ENCODE results near the gene MEI1. TPM values are rescaled to one million over a fixed set of nuclear protein-coding genes. Genes with fewer than 3 reads are reported as not detected.

MEI1 gene
- total RNA-seq, 1 experiment from 2014 or later: 0.61 TPM

DNA sequence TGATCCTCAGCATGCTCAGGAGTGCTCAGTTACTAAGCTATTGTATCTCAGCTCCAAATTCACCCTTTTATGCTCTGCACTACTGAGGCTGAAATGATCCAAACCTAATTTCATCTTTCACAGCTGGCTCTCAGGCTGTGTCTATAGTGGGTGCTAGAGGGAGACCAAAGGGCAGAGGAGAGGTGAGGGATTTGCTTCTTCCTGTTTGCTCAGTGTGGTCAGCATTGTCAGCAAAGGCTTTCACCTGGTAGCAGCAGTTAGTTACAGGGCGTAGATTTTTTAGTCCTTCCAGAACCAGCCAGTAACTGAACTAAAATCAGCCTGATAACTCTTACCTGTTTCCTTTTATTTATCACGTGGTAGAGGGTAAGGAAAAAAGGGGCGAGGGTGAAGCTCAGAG, 45.0 kb upstream of the MEI1 start:
- intact Hi-C loops (cut with micrococcal nuclease; ENCODE audit: unreplicated experiment): no loop called here
- no TSS peak for BruUV-seq (replicated peaks)
- Histone ChIP-seq H3K79me2 (ENCODE audit: low read depth) (no peaks in the 10 kb centered on the region), H3K4me3 (no peak overlapping the region), H3K36me3 (ENCODE audit: low read depth) (peaks cover 81% of the 10 kb centered on the region), H3F3A (ENCODE audit: insufficient read depth, low read depth) (peaks cover 64% of the 10 kb centered on the region), H3K4me1 (replicated peaks; ENCODE audit: insufficient read depth) (no peaks in the 10 kb centered on the region), H4K20me1 (ENCODE audit: insufficient read depth) (peaks cover 19% of the 10 kb centered on the region), H2AFZ (no peak overlapping the region), H3K4me2 (no peak overlapping the region), H3K27me3 (ENCODE audit: insufficient read depth, low read depth) (no peaks in the 10 kb centered on the region), H3K9me3 (ENCODE audit: insufficient read depth, low read depth) (no peaks in the 10 kb centered on the region), H3K9me2 (ENCODE audit: insufficient read depth) (no peaks in the 10 kb centered on the region), H3K27ac (no peak overlapping the region)
- no peak for TF ChIP-seq EZH2 (IDR thresholded peaks at IDR 0.05; ENCODE audit: low read depth)
- TF ChIP-seq, protein P1, sequence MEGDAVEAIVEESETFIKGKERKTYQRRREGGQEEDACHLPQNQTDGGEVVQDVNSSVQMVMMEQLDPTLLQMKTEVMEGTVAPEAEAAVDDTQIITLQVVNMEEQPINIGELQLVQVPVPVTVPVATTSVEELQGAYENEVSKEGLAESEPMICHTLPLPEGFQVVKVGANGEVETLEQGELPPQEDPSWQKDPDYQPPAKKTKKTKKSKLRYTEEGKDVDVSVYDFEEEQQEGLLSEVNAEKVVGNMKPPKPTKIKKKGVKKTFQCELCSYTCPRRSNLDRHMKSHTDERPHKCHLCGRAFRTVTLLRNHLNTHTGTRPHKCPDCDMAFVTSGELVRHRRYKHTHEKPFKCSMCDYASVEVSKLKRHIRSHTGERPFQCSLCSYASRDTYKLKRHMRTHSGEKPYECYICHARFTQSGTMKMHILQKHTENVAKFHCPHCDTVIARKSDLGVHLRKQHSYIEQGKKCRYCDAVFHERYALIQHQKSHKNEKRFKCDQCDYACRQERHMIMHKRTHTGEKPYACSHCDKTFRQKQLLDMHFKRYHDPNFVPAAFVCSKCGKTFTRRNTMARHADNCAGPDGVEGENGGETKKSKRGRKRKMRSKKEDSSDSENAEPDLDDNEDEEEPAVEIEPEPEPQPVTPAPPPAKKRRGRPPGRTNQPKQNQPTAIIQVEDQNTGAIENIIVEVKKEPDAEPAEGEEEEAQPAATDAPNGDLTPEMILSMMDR (conservative IDR thresholded peaks at IDR 0.05): no peak
- no peak for DNase-seq
- CTCF ChIA-PET: interaction anchor here (0.5 kb wide), 1 partner anchor 430 kb away, joined by 4 read pairs; no protein-coding TSS in a partner anchor
- POLR2A ChIA-PET (ENCODE audit: unreplicated experiment): no interaction called here

DNA sequence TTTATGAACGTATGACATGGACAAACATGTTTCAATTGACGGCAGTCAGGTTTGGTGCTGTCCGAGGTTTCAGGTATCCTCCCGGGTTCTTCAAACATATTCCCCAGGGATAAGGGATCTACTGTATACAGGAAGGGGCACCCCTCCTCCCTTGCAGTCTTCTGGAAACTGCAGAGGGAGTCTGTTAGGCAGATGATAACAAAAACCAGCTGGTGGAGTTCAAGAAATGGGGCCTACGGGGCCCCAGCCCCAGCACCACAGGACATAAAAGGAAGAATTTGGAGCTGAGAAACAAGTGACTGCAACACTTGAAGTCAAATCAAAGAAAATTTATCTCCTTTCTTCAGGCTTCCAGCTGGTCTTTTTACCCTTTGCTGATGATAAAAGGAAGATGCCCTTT, 42.7 kb upstream of the MEI1 start:
- Histone ChIP-seq H3K79me2 (ENCODE audit: low read depth) (no peaks in the 10 kb centered on the region), H3K4me1 (replicated peaks; ENCODE audit: insufficient read depth) (no peaks in the 10 kb centered on the region), H3K27me3 (ENCODE audit: insufficient read depth, low read depth) (no peaks in the 10 kb centered on the region), H3K9me2 (ENCODE audit: insufficient read depth) (no peaks in the 10 kb centered on the region), H3K36me3 (ENCODE audit: low read depth) (peaks cover 89% of the 10 kb centered on the region), H3K27ac (no peak overlapping the region), H3K4me2 (no peak overlapping the region), H3F3A (ENCODE audit: insufficient read depth, low read depth) (peaks cover 70% of the 10 kb centered on the region), H3K4me3 (no peak overlapping the region), H2AFZ (no peak overlapping the region), H3K9me3 (ENCODE audit: insufficient read depth, low read depth) (no peaks in the 10 kb centered on the region), H4K20me1 (ENCODE audit: insufficient read depth) (peaks cover 10% of the 10 kb centered on the region)
- no peak for DNase-seq
- ChIA-PET POLR2A (ENCODE audit: unreplicated experiment) (no interaction called here), CTCF (interaction anchor here (0.7 kb wide), 1 partner anchor 113 kb away, joined by 4 read pairs; the partner anchor contains the start of gene POLR3H)
- TF ChIP-seq, protein P1 (conservative IDR thresholded peaks at IDR 0.05): no peak
- no peak for TF ChIP-seq EZH2 (IDR thresholded peaks at IDR 0.05; ENCODE audit: low read depth)
- no TSS peak for BruUV-seq (replicated peaks)
- intact Hi-C loops (cut with micrococcal nuclease; ENCODE audit: unreplicated experiment): no loop called here

DNA sequence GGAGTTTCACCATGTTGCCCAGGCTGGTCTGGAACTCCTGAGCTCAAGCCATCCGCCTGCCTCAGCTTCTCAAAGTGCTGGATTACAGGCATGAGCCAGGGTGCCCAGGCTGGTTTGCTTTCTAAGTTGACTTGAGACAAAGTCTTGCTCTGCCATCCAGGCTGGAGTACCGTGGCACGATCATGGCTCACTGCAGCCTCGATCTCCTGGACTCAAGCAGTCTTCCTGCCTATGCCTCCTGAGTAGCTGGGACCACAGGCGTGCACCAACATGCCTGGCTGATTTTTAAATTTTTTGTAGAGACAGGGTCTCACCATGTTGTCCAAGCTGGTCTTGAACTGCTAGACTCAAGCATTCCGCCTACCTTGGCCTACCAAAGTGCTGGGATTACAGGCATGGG, 41.6 kb upstream of the MEI1 start:
- no peak for DNase-seq
- H3K4me1 ChIP-seq (replicated peaks; ENCODE audit: insufficient read depth): no peaks in the 10 kb centered on the region
- no peak overlapping the region for H2AFZ ChIP-seq
- H3K9me3 ChIP-seq (ENCODE audit: insufficient read depth, low read depth): no peaks in the 10 kb centered on the region
- H3K4me3 ChIP-seq: no peak overlapping the region
- H3K4me2 ChIP-seq: no peak overlapping the region
- BruUV-seq (replicated peaks): no TSS peak
- ChIA-PET CTCF (no interaction called here), POLR2A (ENCODE audit: unreplicated experiment) (interaction anchor here (0.6 kb wide), 1 partner anchor 1578 kb away, joined by 3 read pairs; no protein-coding TSS in a partner anchor)
- H3K36me3 ChIP-seq (ENCODE audit: low read depth): peaks cover 89% of the 10 kb centered on the region
- TF ChIP-seq, protein P1 (conservative IDR thresholded peaks at IDR 0.05): no peak
- no peak for TF ChIP-seq EZH2 (IDR thresholded peaks at IDR 0.05; ENCODE audit: low read depth)
- H3K9me2 ChIP-seq (ENCODE audit: insufficient read depth): no peaks in the 10 kb centered on the region
- no peaks in the 10 kb centered on the region for H3K27me3 ChIP-seq (ENCODE audit: insufficient read depth, low read depth)
- H3K79me2 ChIP-seq (ENCODE audit: low read depth): no peaks in the 10 kb centered on the region
- peaks cover 4% of the 10 kb centered on the region; the same call in 1 of the 2 replicates for H4K20me1 ChIP-seq (ENCODE audit: insufficient read depth)
- no peak overlapping the region for H3K27ac ChIP-seq
- intact Hi-C loops (cut with micrococcal nuclease; ENCODE audit: unreplicated experiment): no loop called here
- peaks cover 70% of the 10 kb centered on the region; the same call in 1 of the 2 replicates for H3F3A ChIP-seq (ENCODE audit: insufficient read depth, low read depth)
